Measurements from ENCODE around the gene PRUNE1.
A peak's percentile ranks its signal among the peaks of the same experiment; 100 is the strongest.

DNA sequence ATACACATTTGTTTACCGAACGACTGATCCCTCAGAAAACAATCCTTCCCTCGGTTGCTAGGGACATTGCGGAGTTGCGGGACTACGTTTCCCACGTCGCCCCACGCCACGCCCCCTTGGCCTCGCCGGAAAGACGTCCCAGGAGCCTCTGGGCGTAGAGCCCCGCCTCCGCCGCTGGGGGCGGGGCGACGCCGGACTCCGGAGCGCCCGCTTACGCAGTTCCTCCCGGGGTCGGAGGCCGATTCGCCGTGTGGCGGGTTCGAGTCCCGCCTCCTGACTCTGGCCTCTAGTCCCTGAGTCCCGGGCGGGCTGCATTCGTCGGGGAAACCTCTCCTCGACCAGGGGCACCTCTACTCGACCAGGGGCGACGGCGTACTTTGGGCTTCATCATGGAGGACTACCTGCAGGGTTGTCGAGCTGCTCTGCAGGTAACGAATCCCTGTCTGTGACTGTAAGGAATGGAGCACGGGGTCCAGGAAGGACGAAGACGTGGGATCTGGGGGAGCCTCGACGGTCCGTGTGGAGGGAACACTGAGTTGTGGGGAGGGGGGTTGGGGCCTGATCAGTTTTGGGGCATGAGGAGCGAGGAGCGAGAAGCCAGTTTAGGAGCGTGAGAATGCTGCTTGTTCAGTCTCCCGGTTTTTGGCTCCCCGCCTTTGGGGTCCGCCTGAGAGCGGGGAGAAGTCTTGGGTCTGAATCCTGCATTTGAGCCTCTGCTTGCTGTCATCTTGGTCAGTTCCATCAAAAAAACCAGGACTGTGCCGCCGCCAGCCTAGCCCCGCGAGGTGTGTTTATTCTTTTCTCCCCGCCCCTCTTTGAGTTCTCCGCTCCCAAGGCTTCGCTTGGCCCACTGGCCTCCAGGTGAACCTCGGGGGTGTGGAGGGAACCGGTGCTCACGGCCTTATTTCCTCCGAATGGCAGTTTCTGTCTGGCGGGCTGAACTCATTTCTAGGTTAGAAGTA, at the start of gene PRUNE1:
- TF ChIP-seq, protein P1, sequence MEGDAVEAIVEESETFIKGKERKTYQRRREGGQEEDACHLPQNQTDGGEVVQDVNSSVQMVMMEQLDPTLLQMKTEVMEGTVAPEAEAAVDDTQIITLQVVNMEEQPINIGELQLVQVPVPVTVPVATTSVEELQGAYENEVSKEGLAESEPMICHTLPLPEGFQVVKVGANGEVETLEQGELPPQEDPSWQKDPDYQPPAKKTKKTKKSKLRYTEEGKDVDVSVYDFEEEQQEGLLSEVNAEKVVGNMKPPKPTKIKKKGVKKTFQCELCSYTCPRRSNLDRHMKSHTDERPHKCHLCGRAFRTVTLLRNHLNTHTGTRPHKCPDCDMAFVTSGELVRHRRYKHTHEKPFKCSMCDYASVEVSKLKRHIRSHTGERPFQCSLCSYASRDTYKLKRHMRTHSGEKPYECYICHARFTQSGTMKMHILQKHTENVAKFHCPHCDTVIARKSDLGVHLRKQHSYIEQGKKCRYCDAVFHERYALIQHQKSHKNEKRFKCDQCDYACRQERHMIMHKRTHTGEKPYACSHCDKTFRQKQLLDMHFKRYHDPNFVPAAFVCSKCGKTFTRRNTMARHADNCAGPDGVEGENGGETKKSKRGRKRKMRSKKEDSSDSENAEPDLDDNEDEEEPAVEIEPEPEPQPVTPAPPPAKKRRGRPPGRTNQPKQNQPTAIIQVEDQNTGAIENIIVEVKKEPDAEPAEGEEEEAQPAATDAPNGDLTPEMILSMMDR (IDR thresholded peaks at IDR 0.05), result no peak
- TF ChIP-seq POLR2A (IDR thresholded peaks at IDR 0.05), result peak in 1 of 2 donors; percentile 45
